ENCODE measurements around the gene STPG2.

STPG2 gene

GRCh38 chr4:98143001-98143899 lies at the start of gene STPG2:
Gene STPG2 (minus strand): TSS chr4:98143476.
- no peaks in the 10 kb centered on the region for H3K27me3 ChIP-seq (ENCODE audit: control insufficient read depth in 1 of 2, insufficient read depth in 2 of 2, low read length in 2 of 2)
- H3K36me3 ChIP-seq (ENCODE audit: insufficient read depth, low read length): no peaks in the 10 kb centered on the region
- peak within 1 kb of the TSS; percentile 61 to 94 for H3K4me3 ChIP-seq (ENCODE audit: low read depth in 1 of 2, low read length in 2 of 2)
- H3K9ac ChIP-seq (ENCODE audit: low read length): peak within 1 kb of the TSS; percentile 70
- H3K9me3 ChIP-seq (ENCODE audit: low read length): no peaks in the 10 kb centered on the region
- H3K4me1 ChIP-seq (ENCODE audit: insufficient read depth, low read length): peaks cover 5% of the 10 kb centered on the region
- peak within 1 kb of the TSS; percentile 62 for H3K27ac ChIP-seq (ENCODE audit: low read depth, low read length)

GRCh38 chr4:98185279-98185678 lies 42.0 kb upstream of the STPG2 start:
- no peaks in the 10 kb centered on the region for H3K9me3 ChIP-seq (ENCODE audit: low read length)
- no peaks in the 10 kb centered on the region for H3K36me3 ChIP-seq (ENCODE audit: insufficient read depth, low read length)
- H3K4me3 ChIP-seq (ENCODE audit: low read depth in 1 of 2, low read length in 2 of 2): no peak overlapping the region
- no peaks in the 10 kb centered on the region for H3K4me1 ChIP-seq (ENCODE audit: insufficient read depth, low read length)
- H3K27me3 ChIP-seq (ENCODE audit: control insufficient read depth in 1 of 2, insufficient read depth in 2 of 2, low read length in 2 of 2): no peaks in the 10 kb centered on the region
- no peak overlapping the region for H3K27ac ChIP-seq (ENCODE audit: low read depth, low read length)
- H3K9ac ChIP-seq (ENCODE audit: low read length): no peak overlapping the region

- no peaks in the 10 kb centered on the region for H3K27me3 ChIP-seq (ENCODE audit: control insufficient read depth in 1 of 2, insufficient read depth in 2 of 2, low read length in 2 of 2)
- H3K9ac ChIP-seq (ENCODE audit: low read length): no peak overlapping the region
- H3K9me3 ChIP-seq (ENCODE audit: low read length): no peaks in the 10 kb centered on the region
- no peaks in the 10 kb centered on the region for H3K36me3 ChIP-seq (ENCODE audit: insufficient read depth, low read length)
- H3K27ac ChIP-seq (ENCODE audit: low read depth, low read length): no peak overlapping the region
- H3K4me1 ChIP-seq (ENCODE audit: insufficient read depth, low read length): no peaks in the 10 kb centered on the region
- no peak overlapping the region for H3K4me3 ChIP-seq (ENCODE audit: low read depth in 1 of 2, low read length in 2 of 2)
Observed at GRCh38 chr4:98181809-98182208, 38.5 kb upstream of the STPG2 start.

GRCh38 chr4:98179951-98180350 lies 36.7 kb upstream of the STPG2 start:
- no peaks in the 10 kb centered on the region for H3K27me3 ChIP-seq (ENCODE audit: control insufficient read depth in 1 of 2, insufficient read depth in 2 of 2, low read length in 2 of 2)
- no peaks in the 10 kb centered on the region for H3K9me3 ChIP-seq (ENCODE audit: low read length)
- no peak overlapping the region for H3K27ac ChIP-seq (ENCODE audit: low read depth, low read length)
- H3K4me1 ChIP-seq (ENCODE audit: insufficient read depth, low read length): no peaks in the 10 kb centered on the region
- H3K36me3 ChIP-seq (ENCODE audit: insufficient read depth, low read length): no peaks in the 10 kb centered on the region
- no peak overlapping the region for H3K4me3 ChIP-seq (ENCODE audit: low read depth in 1 of 2, low read length in 2 of 2)
- H3K9ac ChIP-seq (ENCODE audit: low read length): no peak overlapping the region

- no peak overlapping the region for H3K4me3 ChIP-seq (ENCODE audit: low read depth in 1 of 2, low read length in 2 of 2)
- H3K27me3 ChIP-seq (ENCODE audit: control insufficient read depth in 1 of 2, insufficient read depth in 2 of 2, low read length in 2 of 2): no peaks in the 10 kb centered on the region
- H3K9me3 ChIP-seq (ENCODE audit: low read length): no peaks in the 10 kb centered on the region
- no peak overlapping the region for H3K9ac ChIP-seq (ENCODE audit: low read length)
- H3K36me3 ChIP-seq (ENCODE audit: insufficient read depth, low read length): no peaks in the 10 kb centered on the region
- no peak overlapping the region for H3K27ac ChIP-seq (ENCODE audit: low read depth, low read length)
- H3K4me1 ChIP-seq (ENCODE audit: insufficient read depth, low read length): no peaks in the 10 kb centered on the region
Observed at GRCh38 chr4:98176531-98176930, 33.3 kb upstream of the STPG2 start.

GRCh38 chr4:98170035-98170434 lies 26.8 kb upstream of the STPG2 start:
- Histone ChIP-seq H3K27ac (ENCODE audit: low read depth, low read length) (no peak overlapping the region), H3K36me3 (ENCODE audit: insufficient read depth, low read length) (no peaks in the 10 kb centered on the region), H3K4me1 (ENCODE audit: insufficient read depth, low read length) (no peaks in the 10 kb centered on the region), H3K27me3 (ENCODE audit: control insufficient read depth in 1 of 2, insufficient read depth in 2 of 2, low read length in 2 of 2) (no peaks in the 10 kb centered on the region), H3K4me3 (ENCODE audit: low read depth in 1 of 2, low read length in 2 of 2) (no peak overlapping the region), H3K9ac (ENCODE audit: low read length) (no peak overlapping the region), H3K9me3 (ENCODE audit: low read length) (no peaks in the 10 kb centered on the region)

- H3K4me1 ChIP-seq (ENCODE audit: insufficient read depth, low read length): no peaks in the 10 kb centered on the region
- no peak overlapping the region for H3K27ac ChIP-seq (ENCODE audit: low read depth, low read length)
- no peaks in the 10 kb centered on the region for H3K36me3 ChIP-seq (ENCODE audit: insufficient read depth, low read length)
- H3K4me3 ChIP-seq (ENCODE audit: low read depth in 1 of 2, low read length in 2 of 2): no peak overlapping the region
- no peaks in the 10 kb centered on the region for H3K9me3 ChIP-seq (ENCODE audit: low read length)
- H3K9ac ChIP-seq (ENCODE audit: low read length): no peak overlapping the region
- H3K27me3 ChIP-seq (ENCODE audit: control insufficient read depth in 1 of 2, insufficient read depth in 2 of 2, low read length in 2 of 2): no peaks in the 10 kb centered on the region
Observed at GRCh38 chr4:98166731-98167041, 23.4 kb upstream of the STPG2 start.

GRCh38 chr4:98166025-98166730 lies 22.9 kb upstream of the STPG2 start:
- Histone ChIP-seq H3K36me3 (ENCODE audit: insufficient read depth, low read length) (no peaks in the 10 kb centered on the region), H3K9me3 (ENCODE audit: low read length) (no peaks in the 10 kb centered on the region), H3K4me3 (ENCODE audit: low read depth in 1 of 2, low read length in 2 of 2) (no peak overlapping the region), H3K27me3 (ENCODE audit: control insufficient read depth in 1 of 2, insufficient read depth in 2 of 2, low read length in 2 of 2) (no peaks in the 10 kb centered on the region), H3K27ac (ENCODE audit: low read depth, low read length) (no peak overlapping the region), H3K9ac (ENCODE audit: low read length) (no peak overlapping the region), H3K4me1 (ENCODE audit: insufficient read depth, low read length) (no peaks in the 10 kb centered on the region)

GRCh38 chr4:98162696-98163095 lies 19.4 kb upstream of the STPG2 start:
- H3K4me3 ChIP-seq (ENCODE audit: low read depth in 1 of 2, low read length in 2 of 2): no peak overlapping the region
- H3K9me3 ChIP-seq (ENCODE audit: low read length): no peaks in the 10 kb centered on the region
- H3K27me3 ChIP-seq (ENCODE audit: control insufficient read depth in 1 of 2, insufficient read depth in 2 of 2, low read length in 2 of 2): no peaks in the 10 kb centered on the region
- no peaks in the 10 kb centered on the region for H3K36me3 ChIP-seq (ENCODE audit: insufficient read depth, low read length)
- no peak overlapping the region for H3K27ac ChIP-seq (ENCODE audit: low read depth, low read length)
- H3K4me1 ChIP-seq (ENCODE audit: insufficient read depth, low read length): no peaks in the 10 kb centered on the region
- no peak overlapping the region for H3K9ac ChIP-seq (ENCODE audit: low read length)

- Histone ChIP-seq H3K27me3 (ENCODE audit: control insufficient read depth in 1 of 2, insufficient read depth in 2 of 2, low read length in 2 of 2) (no peaks in the 10 kb centered on the region), H3K4me1 (ENCODE audit: insufficient read depth, low read length) (no peaks in the 10 kb centered on the region), H3K9ac (ENCODE audit: low read length) (no peak overlapping the region), H3K27ac (ENCODE audit: low read depth, low read length) (no peak overlapping the region), H3K36me3 (ENCODE audit: insufficient read depth, low read length) (no peaks in the 10 kb centered on the region), H3K4me3 (ENCODE audit: low read depth in 1 of 2, low read length in 2 of 2) (no peak overlapping the region), H3K9me3 (ENCODE audit: low read length) (no peaks in the 10 kb centered on the region)
Observed at GRCh38 chr4:98151145-98151924, 8.1 kb upstream of the STPG2 start.

GRCh38 chr4:98150092-98150761 lies 7.0 kb upstream of the STPG2 start:
- Histone ChIP-seq H3K4me3 (ENCODE audit: low read depth in 1 of 2, low read length in 2 of 2) (no peak overlapping the region), H3K27ac (ENCODE audit: low read depth, low read length) (no peak overlapping the region), H3K4me1 (ENCODE audit: insufficient read depth, low read length) (no peaks in the 10 kb centered on the region), H3K9ac (ENCODE audit: low read length) (no peak overlapping the region), H3K36me3 (ENCODE audit: insufficient read depth, low read length) (no peaks in the 10 kb centered on the region), H3K27me3 (ENCODE audit: control insufficient read depth in 1 of 2, insufficient read depth in 2 of 2, low read length in 2 of 2) (no peaks in the 10 kb centered on the region), H3K9me3 (ENCODE audit: low read length) (no peaks in the 10 kb centered on the region)
